OCI-LY7 (cell line): ENCODE measurements around the gene INSM1.

Source experiments
- CTCF ChIP-seq: fragments of 200-600 bp; sonication (generic); conservative IDR thresholded peaks from 2 replicates; pipeline ENCODE4 v1.5.1; 2014; ENCODE audit warnings: mild to moderate bottlenecking, antibody characterized with exemption, low read length, moderate library complexity, mixed read lengths
- EZH2phosphoT487 ChIP-seq: fragments of 200-600 bp; sonication (generic); IDR thresholded peaks from 2 replicates; pipeline ENCODE4 v1.6.1; 2018; ENCODE audit warnings: low read depth, borderline replicate concordance, mild to moderate bottlenecking, mixed run types, antibody characterized with exemption, low read length, moderate library complexity, mixed read lengths

- TF ChIP-seq CTCF (no peak), EZH2phosphoT487 (no peak)
Observed at GRCh38 chr20:20415321-20415720, 47.4 kb downstream of the INSM1 start.
